ENCODE data around the gene PRDM2.
"Not testable (repeated sequence)": the region's sequence is repeated elsewhere in the genome, so short reads cannot be mapped to it uniquely, and the experiment has no call there.

PRDM2 gene

GRCh38 chr1:13702425-13703127, 2.6 kb downstream of the PRDM2 start:
- DNase-seq: no peak

GRCh38 chr1:13703128-13703513, 3.1 kb downstream of the PRDM2 start:
- DNase-seq: no peak

GRCh38 chr1:13703558-13704490, 3.8 kb downstream of the PRDM2 start:
- DNase-seq: no peak

- DNase-seq: no peak
Observed at GRCh38 chr1:13706046-13706445, 6.1 kb downstream of the PRDM2 start.

- DNase-seq: no peak
Observed at GRCh38 chr1:13707164-13707563, 7.2 kb downstream of the PRDM2 start.

GRCh38 chr1:13708380-13708982, 8.5 kb downstream of the PRDM2 start:
- no peak for DNase-seq

DNA sequence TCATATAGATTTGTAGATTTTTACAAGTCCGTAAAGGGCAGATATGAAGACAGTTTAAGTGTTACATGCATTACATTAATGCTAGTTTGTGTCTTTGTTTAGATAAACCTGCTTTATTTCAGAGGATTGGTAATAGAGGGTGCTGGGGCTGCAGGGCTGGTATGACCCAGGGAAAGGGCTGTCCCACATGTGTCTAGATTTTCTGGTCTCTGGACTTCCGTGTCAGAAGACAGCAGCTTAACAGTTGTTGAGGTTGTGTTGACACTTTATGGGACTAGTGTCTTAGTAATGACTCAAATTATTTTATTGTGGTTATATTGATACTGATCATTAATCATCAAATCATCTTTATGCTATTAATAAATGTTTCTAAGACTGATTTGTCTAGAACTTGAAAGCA, 10.1 kb downstream of the PRDM2 start:
- DNase-seq: no peak

GRCh38 chr1:13714851-13715250, 14.9 kb downstream of the PRDM2 start:
- DNase-seq: no peak

GRCh38 chr1:13715616-13716287, 15.8 kb downstream of the PRDM2 start:
- DNase-seq: not testable (repeated sequence)

DNA sequence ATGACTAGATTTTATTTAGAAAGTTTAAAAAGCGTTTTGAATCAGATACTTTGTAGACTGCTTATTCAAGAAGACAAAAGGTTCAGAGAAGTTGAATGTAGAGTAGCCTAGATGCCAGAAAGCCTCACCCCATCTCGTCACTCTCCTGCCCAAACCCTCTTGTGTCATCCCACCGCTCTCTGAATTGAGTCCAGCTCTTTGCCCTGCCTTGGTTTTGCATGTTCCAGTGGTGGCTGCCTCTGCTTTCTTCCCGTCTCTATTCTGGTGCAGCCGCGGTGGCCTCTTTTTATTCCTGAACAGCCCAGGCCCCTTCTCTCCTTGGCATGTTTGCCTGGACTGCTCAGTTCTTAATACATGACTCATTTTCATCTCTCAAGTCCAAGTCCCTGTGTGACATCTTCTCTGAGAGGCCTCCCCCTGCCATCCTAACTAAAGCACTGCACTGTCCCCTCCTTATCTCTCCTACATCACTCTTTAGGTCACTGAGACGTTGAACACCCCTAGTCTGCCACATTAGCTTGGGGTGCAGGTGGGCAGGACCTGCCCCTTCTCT, 22.9 kb downstream of the PRDM2 start:
- no peak for DNase-seq

DNA sequence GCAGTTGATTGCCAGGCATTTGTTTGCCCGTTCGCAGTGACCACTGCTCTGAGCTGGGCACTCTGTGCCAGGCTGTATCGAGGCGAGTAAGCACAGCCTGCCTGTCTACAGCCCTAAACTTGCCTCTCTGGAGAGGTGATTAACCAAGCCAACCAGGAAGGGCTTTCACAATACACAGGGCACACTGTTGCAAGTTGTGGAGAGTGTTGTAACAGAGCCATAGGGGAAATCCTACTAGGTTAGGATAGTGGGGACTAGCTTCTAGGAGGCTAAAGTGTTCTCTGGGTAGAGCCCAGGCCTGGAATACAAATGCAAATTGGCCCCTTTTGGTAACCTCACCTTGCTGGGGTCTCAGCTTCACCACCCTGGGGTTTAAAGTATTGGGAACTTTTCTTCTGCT, 23.8 kb downstream of the PRDM2 start:
- DNase-seq: no peak

DNA sequence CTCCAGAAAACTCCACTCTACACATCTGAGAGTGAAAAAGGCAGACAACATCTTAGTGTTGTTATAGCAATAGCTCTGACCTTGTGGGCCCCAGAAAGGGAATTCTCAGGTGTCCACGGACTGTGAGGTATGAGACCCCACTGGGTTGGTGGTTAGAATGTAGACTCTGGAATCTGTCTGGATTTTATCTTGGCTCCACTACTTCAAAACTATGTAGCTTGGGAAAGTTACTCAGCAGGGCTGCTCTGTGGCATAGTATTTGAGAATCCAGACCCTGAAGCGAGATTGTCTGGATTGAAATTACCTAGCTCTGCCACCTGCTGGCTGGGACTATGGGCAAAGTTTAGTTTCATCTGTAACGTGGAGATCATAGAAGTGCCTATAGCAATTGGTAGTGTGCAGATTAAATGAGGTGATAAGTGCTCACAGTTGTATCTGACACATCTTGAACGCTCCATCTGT, 25.8 kb downstream of the PRDM2 start:
- DNase-seq: no peak

GRCh38 chr1:13728091-13728715, 28.2 kb downstream of the PRDM2 start:
- no peak for DNase-seq

- DNase-seq: no peak
Observed at GRCh38 chr1:13730291-13730690, 30.3 kb downstream of the PRDM2 start.

DNA sequence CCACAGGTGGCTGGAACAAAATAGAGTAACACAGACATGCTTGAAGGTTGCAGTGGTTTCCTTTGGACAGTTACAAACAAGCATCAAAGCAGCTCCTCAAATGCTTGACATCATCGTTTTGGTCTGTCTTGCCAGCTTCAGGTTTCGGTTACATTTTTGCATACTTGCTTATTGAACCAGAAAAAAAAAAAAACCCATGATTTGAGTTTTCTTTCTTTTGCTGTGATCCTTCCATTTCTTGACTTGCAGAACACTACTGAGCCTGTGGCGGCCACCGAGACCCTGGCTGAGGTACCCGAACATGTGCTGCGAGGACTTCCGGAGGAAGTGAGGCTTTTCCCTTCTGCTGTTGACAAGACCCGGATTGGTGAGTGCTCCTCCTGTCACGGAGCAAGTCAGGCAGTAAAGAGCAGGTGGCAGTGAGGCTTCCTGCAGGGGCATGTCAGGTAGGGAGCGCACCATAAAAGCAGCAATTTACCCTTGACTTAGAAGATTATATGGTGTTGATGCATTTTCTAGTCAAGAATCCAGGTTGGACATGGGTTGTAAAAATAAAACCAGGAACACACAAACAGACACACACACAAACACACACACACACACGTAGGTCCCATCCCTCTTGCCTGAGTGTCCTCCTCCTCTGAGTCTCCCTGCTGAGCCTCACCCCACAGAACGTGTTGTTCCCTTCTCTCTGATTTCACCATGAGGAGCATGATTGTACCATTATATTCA, 30.9 kb downstream of the PRDM2 start:
- DNase-seq: peak; percentile 55

DNA sequence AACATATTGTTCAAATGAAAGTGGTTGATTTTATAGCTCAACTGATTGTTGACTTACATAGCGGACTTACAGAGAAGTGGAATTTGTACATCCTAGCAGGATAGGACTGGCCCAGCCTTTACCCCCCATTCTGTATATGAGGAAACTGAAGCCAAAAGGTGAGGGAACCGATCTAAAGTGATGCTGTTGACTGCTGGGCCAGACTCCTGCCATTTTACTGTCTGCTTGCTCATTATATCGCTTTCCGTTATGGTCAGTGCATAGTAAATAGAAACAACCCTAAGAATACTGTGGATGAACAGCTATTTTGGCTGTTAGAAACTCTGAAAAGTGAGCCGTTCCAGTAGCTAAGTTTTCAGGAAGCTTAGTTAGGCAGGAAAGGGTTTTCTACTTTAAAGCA, 31.9 kb downstream of the PRDM2 start:
- DNase-seq: no peak

GRCh38 chr1:13732971-13733667, 33.1 kb downstream of the PRDM2 start:
- no peak for DNase-seq

DNA sequence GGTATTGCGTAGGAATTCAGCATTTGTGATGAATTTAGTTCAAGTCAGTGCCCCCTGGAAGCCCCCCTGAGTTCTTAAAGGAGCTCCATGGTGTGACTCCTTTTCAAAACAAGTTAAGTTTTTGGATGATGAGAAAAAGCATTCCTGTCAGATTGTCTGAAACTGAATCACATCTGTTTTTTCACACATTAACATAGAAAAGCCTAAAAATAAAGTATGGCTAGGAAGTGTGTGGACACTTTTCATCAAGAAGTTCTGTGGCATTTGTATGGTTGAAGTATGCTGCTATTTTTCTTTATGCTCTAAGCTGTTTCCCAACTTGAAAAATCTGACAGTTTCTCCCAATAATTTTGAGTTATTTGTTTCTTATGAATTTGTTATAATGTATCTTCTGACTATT, 33.7 kb downstream of the PRDM2 start:
- DNase-seq: no peak

DNA sequence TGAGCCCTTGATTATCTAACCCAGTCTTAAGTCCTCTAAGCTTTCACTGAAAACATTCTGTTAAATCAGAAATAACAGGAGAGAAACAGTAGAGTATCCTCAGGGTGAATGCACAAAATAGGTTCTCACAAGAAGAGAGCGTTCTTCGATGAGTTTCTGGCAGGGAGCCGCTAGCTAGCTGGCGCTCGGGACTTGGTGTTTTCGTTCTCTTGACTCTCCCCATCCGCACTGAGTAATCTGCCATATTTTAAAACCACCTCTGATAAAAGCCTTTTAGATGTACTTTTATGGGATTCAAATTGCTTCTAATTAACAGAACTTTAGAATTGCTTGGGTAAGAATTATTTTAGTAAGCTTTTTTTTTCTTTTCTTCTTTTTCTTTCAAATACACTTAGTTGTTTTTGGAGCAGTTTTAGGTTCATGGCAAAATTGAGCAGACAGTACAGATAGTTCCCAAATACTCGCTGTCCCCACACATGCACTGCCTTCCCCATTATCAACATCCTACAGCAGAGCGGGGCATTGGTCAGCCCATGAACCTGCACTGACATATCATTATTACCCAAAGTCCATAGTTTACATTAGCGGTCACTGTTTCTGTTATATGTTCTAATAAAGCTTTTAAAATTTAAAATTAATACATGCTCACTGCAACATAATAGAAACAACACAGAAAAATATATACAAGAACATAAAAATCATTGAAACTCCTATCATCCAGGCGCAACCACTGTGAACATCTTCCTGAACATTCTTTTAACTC, 35.4 kb downstream of the PRDM2 start:
- DNase-seq: no peak

- no peak for DNase-seq
Observed at GRCh38 chr1:13737398-13737797, 37.4 kb downstream of the PRDM2 start.
